A673 (cell line): Measurements from ENCODE around the gene CRLF2.

Experiments
- CTCF ChIP-seq: fragments of 300-800, 200-600 bp; sonication (generic); conservative IDR thresholded peaks from 2 replicates; pipeline ENCODE4 v1.5.1; 2017; ENCODE audit warnings: low read depth, mild to moderate bottlenecking, antibody characterized with exemption, low read length, moderate library complexity, mixed read lengths
- EZH2 ChIP-seq: fragments of 200-600 bp; sonication (generic); IDR thresholded peaks from 2 replicates; pipeline ENCODE4 v1.6.1; 2017; ENCODE audit warnings: borderline replicate concordance, low read depth, mild to moderate bottlenecking, mixed read lengths, antibody characterized with exemption, low read length; ENCODE audit not compliant: poor library complexity, severe bottlenecking

- TF ChIP-seq CTCF (no peak), EZH2 (no peak)
Observed at GRCh38 chrX:1248331-1249061, 36.0 kb upstream of the CRLF2 start.
